ENCODE measurements around the gene ZBTB17. TPM values are rescaled to one million over a fixed set of nuclear protein-coding genes. Genes with fewer than 3 reads are reported as not detected.
"Not testable (repeated sequence)": the region's sequence is repeated elsewhere in the genome, so short reads cannot be mapped to it uniquely, and the experiment has no call there.

The ZBTB17 gene
- total and polyA plus RNA-seq, 2 donors: 30.7 to 81.3 TPM

DNA sequence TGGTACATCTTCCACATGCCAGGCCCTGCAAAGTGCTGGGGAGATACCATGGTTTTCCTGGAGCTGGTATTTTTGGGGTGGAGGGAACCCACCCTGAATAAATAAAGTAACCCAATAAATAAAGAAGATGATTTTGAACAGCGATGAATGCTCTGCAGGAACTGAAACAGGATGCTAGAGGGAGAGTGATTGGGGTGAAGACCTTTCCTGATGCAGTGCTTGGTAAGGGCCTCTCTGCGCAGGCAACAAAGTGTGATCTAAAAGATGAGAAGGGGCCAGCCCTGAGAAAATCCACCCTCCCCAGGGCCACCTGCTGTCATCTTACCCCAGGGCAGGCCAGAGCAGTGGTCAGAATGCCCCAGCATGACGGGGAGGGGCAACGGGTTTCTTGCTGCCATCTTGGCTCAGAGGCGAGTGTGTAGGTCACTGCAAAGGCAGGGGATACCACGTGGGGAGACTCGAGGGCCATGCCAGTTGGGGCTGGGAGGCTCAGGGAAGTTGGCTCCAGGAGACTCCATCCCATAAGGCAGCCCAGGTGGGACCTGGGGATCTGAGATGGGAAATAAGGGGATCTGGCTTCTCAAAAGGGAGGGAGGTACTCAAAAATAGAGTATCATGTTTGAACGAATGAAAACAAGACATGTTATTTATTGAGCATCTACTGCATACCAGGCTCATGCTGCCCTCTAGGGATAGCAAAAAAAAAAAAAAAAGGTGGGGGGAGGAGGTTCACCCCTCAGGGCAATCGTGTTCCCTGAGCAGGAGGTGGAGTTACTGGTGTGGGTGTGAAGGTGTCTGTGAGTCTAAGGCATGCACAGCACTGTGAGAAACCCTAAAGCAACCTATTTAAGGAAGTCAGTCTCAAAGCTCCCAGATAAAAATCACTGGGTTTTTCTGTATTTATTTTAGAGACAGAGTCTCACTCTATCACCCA lies 30.9 kb upstream of the ZBTB17 start:
- Histone ChIP-seq H3K9me3 (ENCODE audit: control insufficient read depth in 2 of 2, insufficient read depth in 1 of 2, low read length in 1 of 2) (no peaks in the 10 kb centered on the region), H3K27ac (ENCODE audit: low read depth in 1 of 2, low read length in 1 of 2) (no peak overlapping the region), H3K27me3 (ENCODE audit: control insufficient read depth in 2 of 2, insufficient read depth in 1 of 2, low read length in 1 of 2) (peaks cover 0 to 11% of the 10 kb centered on the region in 2 donors), H3K4me3 (ENCODE audit: low read length in 2 of 2) (no peak overlapping the region), H3K36me3 (ENCODE audit: control insufficient read depth in 2 of 2, insufficient read depth in 2 of 2, low read length in 1 of 2) (no peaks in the 10 kb centered on the region), H3K4me1 (ENCODE audit: control insufficient read depth in 2 of 2, insufficient read depth in 2 of 2, low read length in 2 of 2) (no peaks in the 10 kb centered on the region)
- WGBS: 81% methylated on average over 9 of the region's 9 CpGs
- DNase-seq (ENCODE audit: low read depth in 6 of 9, low spot score in 9 of 9): peak in 1 of 9 donors; percentile 10

DNA sequence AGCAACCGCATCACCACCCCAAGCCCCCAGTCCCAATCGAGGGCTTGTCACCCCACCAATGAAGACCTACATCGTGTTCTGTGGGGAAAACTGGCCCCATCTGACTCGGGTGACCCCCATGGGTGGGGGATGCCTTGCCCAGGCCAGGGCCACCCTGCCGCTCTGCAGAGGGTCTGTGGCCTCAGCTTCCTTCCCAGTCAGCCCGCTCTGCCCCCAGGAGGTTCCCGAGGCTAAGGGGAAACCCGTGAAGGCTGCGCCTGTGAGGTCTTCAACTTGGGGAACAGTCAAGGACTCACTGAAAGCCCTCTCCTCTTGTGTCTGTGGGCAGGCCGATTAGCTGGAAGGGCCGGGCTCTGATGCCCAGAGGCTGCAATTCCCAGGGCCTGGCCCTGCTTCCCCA lies 30.1 kb upstream of the ZBTB17 start:
- Histone ChIP-seq H3K4me1 (ENCODE audit: control insufficient read depth in 2 of 2, insufficient read depth in 2 of 2, low read length in 2 of 2) (no peaks in the 10 kb centered on the region), H3K27me3 (ENCODE audit: control insufficient read depth in 2 of 2, insufficient read depth in 1 of 2, low read length in 1 of 2) (peaks cover 0 to 8% of the 10 kb centered on the region in 2 donors), H3K27ac (ENCODE audit: low read depth in 1 of 2, low read length in 1 of 2) (no peak overlapping the region), H3K4me3 (ENCODE audit: low read length in 2 of 2) (no peak overlapping the region), H3K9me3 (ENCODE audit: control insufficient read depth in 2 of 2, insufficient read depth in 1 of 2, low read length in 1 of 2) (no peaks in the 10 kb centered on the region), H3K36me3 (ENCODE audit: control insufficient read depth in 2 of 2, insufficient read depth in 2 of 2, low read length in 1 of 2) (no peaks in the 10 kb centered on the region)
- 83% methylated on average over 11 of the region's 11 CpGs for WGBS
- no peak for DNase-seq (ENCODE audit: low read depth in 6 of 9, low spot score in 9 of 9)

DNA sequence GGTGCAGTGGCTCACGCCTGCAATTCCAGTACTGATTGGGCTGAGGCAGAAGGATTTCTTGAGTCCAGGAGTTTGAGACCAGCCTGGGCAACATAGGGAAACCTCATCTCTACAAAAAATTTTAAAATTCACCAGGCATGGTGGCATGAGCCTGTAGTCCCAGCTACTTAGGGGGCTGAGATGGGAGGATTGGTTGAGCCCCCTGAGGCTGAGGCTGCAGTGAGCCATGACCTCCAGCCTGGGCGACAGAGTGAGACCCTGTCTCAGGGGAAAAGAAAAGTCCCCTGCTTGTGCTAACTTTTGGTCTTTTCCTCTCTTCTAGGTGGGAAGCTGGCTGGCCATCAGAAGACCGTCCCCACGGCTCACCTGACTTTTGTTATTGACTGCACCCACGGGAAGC lies 29.7 kb upstream of the ZBTB17 start:
- no peak for DNase-seq (ENCODE audit: low read depth in 6 of 9, low spot score in 9 of 9)
- peaks cover 0 to 8% of the 10 kb centered on the region in 2 donors for H3K27me3 ChIP-seq (ENCODE audit: control insufficient read depth in 2 of 2, insufficient read depth in 1 of 2, low read length in 1 of 2)
- WGBS: 89% methylated on average over 5 of the region's 5 CpGs

DNA sequence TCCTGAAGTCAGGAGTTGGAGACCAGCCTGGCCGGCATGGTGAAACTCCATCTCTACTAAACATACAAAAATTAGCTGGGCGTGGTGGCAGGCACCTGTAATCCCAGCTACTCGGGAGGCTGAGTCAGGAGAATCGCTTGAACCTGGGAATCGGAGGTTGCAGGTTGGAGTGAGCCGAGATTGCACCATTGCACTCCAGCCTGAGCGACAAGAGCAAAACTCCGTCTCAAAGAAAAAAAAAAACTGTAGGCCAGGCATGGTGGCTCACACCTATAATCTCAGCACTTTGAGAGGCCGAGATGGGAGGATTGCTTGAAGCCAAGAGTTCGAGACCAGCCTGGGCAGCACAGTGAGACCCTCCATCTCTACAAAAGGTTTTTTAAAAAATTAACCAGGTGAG lies 25.4 kb upstream of the ZBTB17 start:
- not testable (repeated sequence) for H3K27ac ChIP-seq (ENCODE audit: low read depth in 1 of 2, low read length in 1 of 2); H3K27me3 ChIP-seq (ENCODE audit: control insufficient read depth in 2 of 2, insufficient read depth in 1 of 2, low read length in 1 of 2); H3K4me1 ChIP-seq (ENCODE audit: control insufficient read depth in 2 of 2, insufficient read depth in 2 of 2, low read length in 2 of 2); DNase-seq (ENCODE audit: low read depth in 6 of 9, low spot score in 9 of 9); H3K4me3 ChIP-seq (ENCODE audit: low read length in 2 of 2); H3K9me3 ChIP-seq (ENCODE audit: control insufficient read depth in 2 of 2, insufficient read depth in 1 of 2, low read length in 1 of 2); H3K36me3 ChIP-seq (ENCODE audit: control insufficient read depth in 2 of 2, insufficient read depth in 2 of 2, low read length in 1 of 2)
- 88% methylated on average over 10 of the region's 10 CpGs for WGBS

More for the DNA sequence above, 29.7 kb upstream of the ZBTB17 start:
- no peaks in the 10 kb centered on the region for H3K9me3 ChIP-seq (ENCODE audit: control insufficient read depth in 2 of 2, insufficient read depth in 1 of 2, low read length in 1 of 2)
- H3K36me3 ChIP-seq (ENCODE audit: control insufficient read depth in 2 of 2, insufficient read depth in 2 of 2, low read length in 1 of 2): no peaks in the 10 kb centered on the region
- no peaks in the 10 kb centered on the region for H3K4me1 ChIP-seq (ENCODE audit: control insufficient read depth in 2 of 2, insufficient read depth in 2 of 2, low read length in 2 of 2)
- H3K4me3 ChIP-seq (ENCODE audit: low read length in 2 of 2): no peak overlapping the region
- no peak overlapping the region for H3K27ac ChIP-seq (ENCODE audit: low read depth in 1 of 2, low read length in 1 of 2)

DNA sequence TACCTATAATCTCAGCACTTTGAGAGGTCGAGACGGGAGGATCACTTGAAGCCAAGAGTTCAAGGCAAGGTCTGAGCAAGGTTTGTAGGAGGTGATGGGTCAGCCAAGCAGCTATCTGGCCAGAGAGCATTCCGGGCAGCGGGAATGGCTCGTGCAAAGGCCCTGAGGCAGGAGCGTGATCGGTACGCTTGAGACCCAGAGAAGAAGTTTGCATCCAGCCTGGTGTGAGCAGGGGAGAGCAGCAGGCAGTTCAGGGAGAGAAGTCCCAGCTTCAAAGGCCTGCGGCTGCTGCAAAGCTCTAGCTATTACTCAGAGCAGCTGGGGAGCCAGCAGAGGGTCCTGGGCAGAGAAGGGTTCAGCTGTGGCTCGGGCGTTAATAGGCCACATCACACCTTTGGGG lies 23.0 kb upstream of the ZBTB17 start:
- DNase-seq (ENCODE audit: low read depth in 6 of 9, low spot score in 9 of 9): no peak
- no peaks in the 10 kb centered on the region for H3K4me1 ChIP-seq (ENCODE audit: control insufficient read depth in 2 of 2, insufficient read depth in 2 of 2, low read length in 2 of 2)
- peaks cover 0 to 2% of the 10 kb centered on the region in 2 donors for H3K27me3 ChIP-seq (ENCODE audit: control insufficient read depth in 2 of 2, insufficient read depth in 1 of 2, low read length in 1 of 2)
- no peaks in the 10 kb centered on the region for H3K36me3 ChIP-seq (ENCODE audit: control insufficient read depth in 2 of 2, insufficient read depth in 2 of 2, low read length in 1 of 2)
- H3K27ac ChIP-seq (ENCODE audit: low read depth in 1 of 2, low read length in 1 of 2): no peak overlapping the region
- H3K9me3 ChIP-seq (ENCODE audit: control insufficient read depth in 2 of 2, insufficient read depth in 1 of 2, low read length in 1 of 2): no peaks in the 10 kb centered on the region
- 98% methylated on average over 11 of the region's 11 CpGs for WGBS
- no peak overlapping the region for H3K4me3 ChIP-seq (ENCODE audit: low read length in 2 of 2)

DNA sequence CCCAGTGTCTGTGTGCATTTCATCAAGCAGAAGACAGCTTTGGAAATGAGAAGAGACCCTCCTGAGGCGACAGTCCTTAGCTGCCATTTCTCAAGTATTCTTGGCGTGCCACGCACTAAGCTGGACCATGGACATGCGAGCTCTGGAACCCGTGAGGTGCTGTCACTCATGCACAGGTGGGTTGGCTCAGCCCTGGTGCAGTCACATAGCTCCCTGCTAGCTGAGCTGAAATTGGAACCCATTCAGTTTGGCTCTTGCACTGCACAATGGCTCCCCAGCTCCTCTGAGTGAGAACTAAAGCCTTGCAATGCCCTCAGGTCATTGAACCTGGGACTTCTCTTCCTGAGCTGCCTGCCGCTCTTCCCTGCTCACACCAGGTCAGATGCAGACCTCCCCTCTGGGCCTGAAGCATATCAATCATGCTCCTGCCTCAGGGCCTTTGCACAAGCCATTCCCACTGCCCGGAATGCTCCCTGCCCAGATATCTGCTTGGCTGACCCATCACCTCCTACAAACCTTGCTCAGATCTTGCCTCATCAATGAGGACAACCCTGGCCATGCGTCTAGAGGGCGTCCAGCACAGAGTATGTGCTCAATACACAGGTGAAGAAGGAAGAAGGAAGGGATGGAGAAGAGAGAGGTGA lies 21.9 kb upstream of the ZBTB17 start:
- Histone ChIP-seq H3K4me1 (ENCODE audit: control insufficient read depth in 2 of 2, insufficient read depth in 2 of 2, low read length in 2 of 2) (no peaks in the 10 kb centered on the region), H3K27me3 (ENCODE audit: control insufficient read depth in 2 of 2, insufficient read depth in 1 of 2, low read length in 1 of 2) (peaks cover 0 to 2% of the 10 kb centered on the region in 2 donors), H3K27ac (ENCODE audit: low read depth in 1 of 2, low read length in 1 of 2) (no peak overlapping the region), H3K36me3 (ENCODE audit: control insufficient read depth in 2 of 2, insufficient read depth in 2 of 2, low read length in 1 of 2) (no peaks in the 10 kb centered on the region), H3K9me3 (ENCODE audit: control insufficient read depth in 2 of 2, insufficient read depth in 1 of 2, low read length in 1 of 2) (no peaks in the 10 kb centered on the region), H3K4me3 (ENCODE audit: low read length in 2 of 2) (no peak overlapping the region)
- WGBS: 95% methylated on average over 9 of the region's 9 CpGs
- DNase-seq (ENCODE audit: low read depth in 6 of 9, low spot score in 9 of 9): no peak

DNA sequence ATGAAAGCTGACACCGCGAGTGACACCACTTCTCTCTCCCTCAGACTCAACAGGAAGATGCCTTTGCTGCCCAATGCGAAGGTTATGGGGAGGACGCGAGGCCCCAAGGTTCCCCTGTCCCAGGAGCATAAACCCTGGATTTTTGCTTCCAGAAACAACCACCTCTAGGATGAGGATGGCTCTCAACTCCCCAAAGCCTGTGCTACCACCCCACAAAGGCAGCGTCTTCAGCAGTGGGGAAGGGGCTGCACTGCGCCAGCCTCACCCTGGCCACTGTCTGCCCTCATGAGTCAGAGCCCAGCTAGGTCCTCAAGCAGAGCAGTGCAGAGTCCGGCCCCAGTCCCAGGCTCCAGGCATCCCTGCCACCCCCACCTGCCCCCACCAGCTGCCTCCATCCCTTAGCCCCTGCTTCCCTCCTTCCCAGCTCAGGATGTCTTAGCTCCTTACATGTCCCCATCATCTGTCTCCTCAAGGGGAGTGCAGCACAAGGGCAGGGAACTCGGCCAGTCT lies 21.2 kb upstream of the ZBTB17 start:
- 93% methylated on average over 9 of the region's 9 CpGs for WGBS
- no peak overlapping the region for H3K4me3 ChIP-seq (ENCODE audit: low read length in 2 of 2)
- H3K36me3 ChIP-seq (ENCODE audit: control insufficient read depth in 2 of 2, insufficient read depth in 2 of 2, low read length in 1 of 2): no peaks in the 10 kb centered on the region
- no peak for DNase-seq (ENCODE audit: low read depth in 6 of 9, low spot score in 9 of 9)
- H3K27ac ChIP-seq (ENCODE audit: low read depth in 1 of 2, low read length in 1 of 2): no peak overlapping the region
- no peaks in the 10 kb centered on the region for H3K9me3 ChIP-seq (ENCODE audit: control insufficient read depth in 2 of 2, insufficient read depth in 1 of 2, low read length in 1 of 2)
- H3K27me3 ChIP-seq (ENCODE audit: control insufficient read depth in 2 of 2, insufficient read depth in 1 of 2, low read length in 1 of 2): peaks cover 0 to 2% of the 10 kb centered on the region in 2 donors
- no peaks in the 10 kb centered on the region for H3K4me1 ChIP-seq (ENCODE audit: control insufficient read depth in 2 of 2, insufficient read depth in 2 of 2, low read length in 2 of 2)

DNA sequence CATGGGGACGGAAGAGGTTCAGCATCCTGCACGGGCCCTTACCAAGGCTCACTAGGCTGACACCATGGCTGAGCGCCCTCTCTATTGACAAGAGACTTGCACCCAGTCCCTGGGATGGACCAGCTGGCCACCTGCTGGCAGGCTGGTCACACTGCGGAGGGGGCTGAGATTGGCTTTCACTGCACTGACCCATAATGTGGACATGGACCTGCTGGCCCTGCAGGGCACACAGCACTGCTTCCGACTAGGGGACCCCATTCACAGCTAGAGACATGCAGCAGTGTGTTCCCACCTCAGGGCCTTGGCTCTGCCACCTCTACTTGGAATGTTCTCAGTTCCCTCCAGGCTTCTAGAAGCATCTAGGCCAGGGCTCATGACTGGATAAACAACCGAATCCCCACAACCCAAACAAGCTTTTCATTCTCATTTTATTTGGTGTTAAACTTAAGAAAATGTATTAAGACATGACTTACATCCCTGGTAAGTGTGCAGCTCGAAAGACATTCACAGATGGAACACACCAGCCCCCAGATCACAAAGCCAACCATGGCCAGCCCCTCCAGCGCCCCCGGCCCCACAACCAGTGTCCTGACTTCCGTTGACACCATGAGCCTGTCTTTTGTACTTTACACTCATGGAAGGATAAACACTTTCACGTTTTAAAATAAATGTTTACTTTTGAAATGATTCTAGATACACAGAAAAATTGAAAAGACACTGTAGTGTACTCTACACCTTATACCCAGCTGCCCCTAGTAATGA lies 18.9 kb upstream of the ZBTB17 start:
- no peaks in the 10 kb centered on the region for H3K4me1 ChIP-seq (ENCODE audit: control insufficient read depth in 2 of 2, insufficient read depth in 2 of 2, low read length in 2 of 2)
- H3K9me3 ChIP-seq (ENCODE audit: control insufficient read depth in 2 of 2, insufficient read depth in 1 of 2, low read length in 1 of 2): no peaks in the 10 kb centered on the region
- H3K27ac ChIP-seq (ENCODE audit: low read depth in 1 of 2, low read length in 1 of 2): no peak overlapping the region
- DNase-seq (ENCODE audit: low read depth in 6 of 9, low spot score in 9 of 9): peak in 1 of 9 donors; percentile 12
- H3K27me3 ChIP-seq (ENCODE audit: control insufficient read depth in 2 of 2, insufficient read depth in 1 of 2, low read length in 1 of 2): peaks cover 0 to 2% of the 10 kb centered on the region in 2 donors
- H3K4me3 ChIP-seq (ENCODE audit: low read length in 2 of 2): no peak overlapping the region
- no peaks in the 10 kb centered on the region for H3K36me3 ChIP-seq (ENCODE audit: control insufficient read depth in 2 of 2, insufficient read depth in 2 of 2, low read length in 1 of 2)
- 93% methylated on average over 11 of the region's 11 CpGs for WGBS
